Ovary (tissue), 9 donors: ENCODE results near the gene GTPBP1. TPM values are rescaled to one million over a fixed set of nuclear protein-coding genes. Genes with fewer than 3 reads are reported as not detected.

Experiments
- DNase-seq, 5 donors: peaks; one replicate each; pipeline ENCODE4 v3.0.0-alpha.2; 2019 to 2020
- H3K27ac ChIP-seq, 2 donors: fragments of 200-600 bp; one replicate each; pipeline versions ENCODE4 v1.5.1 to v1.8.0; 2019 to 2022
- H3K27me3 ChIP-seq: fragments of 200-600 bp; one replicate; pipeline ENCODE4 v1.8.0; 2022
- H3K36me3 ChIP-seq: fragments of 200-600 bp; sonication (generic); one replicate; pipeline ENCODE4 v1.5.1; 2019
- H3K4me1 ChIP-seq: one replicate; pipeline ENCODE4 v1.8.1; 2013; ENCODE audit warnings: mild to moderate bottlenecking, moderate library complexity; ENCODE audit not compliant: insufficient read depth
- H3K4me3 ChIP-seq: fragments of 200-600 bp; sonication (generic); one replicate; pipeline ENCODE4 v1.5.1; 2017
- H3K9me3 ChIP-seq, 2 donors: fragments of 200-600 bp in 1 of 2; sonication (generic) in 1 of 2; one replicate each; pipeline versions ENCODE4 v1.5.1 to v1.8.1; 2013 to 2019; ENCODE audit warnings: mild to moderate bottlenecking in 1 of 2, moderate library complexity in 1 of 2
- EP300 ChIP-seq: sonication (generic); formaldehyde crosslinking; IDR thresholded peaks from one replicate; pipeline ENCODE4 v1.6.1; 2017; ENCODE audit warnings: antibody characterized with exemption
- POLR2A ChIP-seq: fragments of 450-650 bp; IDR thresholded peaks from one replicate; pipeline ENCODE4 v1.6.1; 2017; ENCODE audit warnings: antibody characterized with exemption, mild to moderate bottlenecking, moderate library complexity
- WGBS, 3 donors: extraction: QIAGEN DNeasy Blood & Tissue Kit in 1 of 3; methylation state at CpG; one replicate each; pipeline versions ENCODE4 v1.1.5 to v1.1.7; 2013 to 2017; 5-methylcytosine and 5-hydroxymethylcytosine counted together
- intact Hi-C, 4 donors: fragments of 100-400 bp; cut with DNase I; formaldehyde crosslinking; loops; one replicate each; pipeline versions ENCODE4 v1.11.0 to v1.15.1; 2022 to 2023
- polyA plus RNA-seq, 2 donors: library from polyadenylated mRNA; stranded (reverse); fragments of 200-250 nt in 1 of 2; fragments of 350-450 nt in 1 of 2; fragmentation: Illumina TruSeq in 1 of 2; extraction: RNeasy Lipid Tissue Mini Kit (QIAGEN cat#74804) in 1 of 2; gene quantifications; one replicate each; pipeline ENCODE4 v1.2.3, GENCODE V29; 2013 to 2014
- total RNA-seq, 7 donors: library from RNA; depleted of rRNA in 2 of 7; stranded (reverse); fragments of >200 nt in 2 of 7; fragmentation: NEBNext Ultra II Directional in 3 of 7; extraction: Animal tissue kit (Norgen Biotek cat#: 25700) in 3 of 7; gene quantifications; one replicate each; pipeline versions ENCODE4 v1.1.0 to v1.2.4, GENCODE V29; 2016 to 2023
- TF ChIP-seq, protein P1 (sequence below), 3 donors: fragments of 450-650 bp in 2 of 3; fragments of 200-600 bp in 1 of 3; IDR thresholded peaks; one replicate each; pipeline versions ENCODE4 v1.5.1 to v1.8.0; 2016 to 2022; ENCODE audit warnings: antibody characterized with exemption in 3 of 3, mild to moderate bottlenecking in 1 of 3
- donor health status: DM: no; HTN: no; CAD: no; lungs with moderate emphysema.
- donor health status: DM: no; HTN: no; CAD: no.
- donor health status: Bipolar disorder and iron deficiency.
- donor health status: DM: yes; HTN: yes; CAD: no.
- donor health status: DM: no; HTN: no; CAD: no.
- donor health status: DM: yes; HTN: yes; CAD: no.

GTPBP1 gene
- total and polyA plus RNA-seq, 9 donors: 16.9 to 71.3 (median 59.9) TPM

- Histone ChIP-seq H3K27ac (no peak overlapping the region), H3K36me3 (no peaks in the 10 kb centered on the region), H3K9me3 (no peaks in the 10 kb centered on the region), H3K4me3 (no peak overlapping the region), H3K4me1 (peaks cover 4% of the 10 kb centered on the region), H3K27me3 (no peaks in the 10 kb centered on the region)
- intact Hi-C loops: loop anchor here in 1 of 4 donors (10.0 kb wide), 1 partner anchor 224 kb away; the partner anchor contains the start of gene APOBEC3B
- DNase-seq: no peak
- WGBS, 3 donors: 64 to 68% (median 68%) methylated on average over 11 to 12 of the region's 12 CpGs
- TF ChIP-seq, protein P1, sequence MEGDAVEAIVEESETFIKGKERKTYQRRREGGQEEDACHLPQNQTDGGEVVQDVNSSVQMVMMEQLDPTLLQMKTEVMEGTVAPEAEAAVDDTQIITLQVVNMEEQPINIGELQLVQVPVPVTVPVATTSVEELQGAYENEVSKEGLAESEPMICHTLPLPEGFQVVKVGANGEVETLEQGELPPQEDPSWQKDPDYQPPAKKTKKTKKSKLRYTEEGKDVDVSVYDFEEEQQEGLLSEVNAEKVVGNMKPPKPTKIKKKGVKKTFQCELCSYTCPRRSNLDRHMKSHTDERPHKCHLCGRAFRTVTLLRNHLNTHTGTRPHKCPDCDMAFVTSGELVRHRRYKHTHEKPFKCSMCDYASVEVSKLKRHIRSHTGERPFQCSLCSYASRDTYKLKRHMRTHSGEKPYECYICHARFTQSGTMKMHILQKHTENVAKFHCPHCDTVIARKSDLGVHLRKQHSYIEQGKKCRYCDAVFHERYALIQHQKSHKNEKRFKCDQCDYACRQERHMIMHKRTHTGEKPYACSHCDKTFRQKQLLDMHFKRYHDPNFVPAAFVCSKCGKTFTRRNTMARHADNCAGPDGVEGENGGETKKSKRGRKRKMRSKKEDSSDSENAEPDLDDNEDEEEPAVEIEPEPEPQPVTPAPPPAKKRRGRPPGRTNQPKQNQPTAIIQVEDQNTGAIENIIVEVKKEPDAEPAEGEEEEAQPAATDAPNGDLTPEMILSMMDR (IDR thresholded peaks at IDR 0.05): no peak
- TF ChIP-seq POLR2A: no peak
- TF ChIP-seq EP300: no peak
These were observed 54.9 kb downstream of the GTPBP1 start for GRCh38 chr22:38760477-38761201.

GRCh38 chr22:38761202-38762162 is 55.7 kb downstream of the GTPBP1 start:
- intact Hi-C loops: loop anchor here in 1 of 4 donors (10.0 kb wide), 1 partner anchor 223 kb away; the partner anchor contains the start of gene APOBEC3B
- no peak for DNase-seq
- WGBS, 3 donors: 53 to 61% (median 56%) methylated on average over 20 of the region's 20 CpGs
- Histone ChIP-seq H3K9me3 (no peaks in the 10 kb centered on the region), H3K4me3 (no peak overlapping the region), H3K36me3 (no peaks in the 10 kb centered on the region), H3K27ac (no peak overlapping the region), H3K4me1 (peaks cover 5% of the 10 kb centered on the region), H3K27me3 (no peaks in the 10 kb centered on the region)
- TF ChIP-seq POLR2A (no peak), EP300 (no peak)
- TF ChIP-seq, protein P1 (IDR thresholded peaks at IDR 0.05): no peak

DNA sequence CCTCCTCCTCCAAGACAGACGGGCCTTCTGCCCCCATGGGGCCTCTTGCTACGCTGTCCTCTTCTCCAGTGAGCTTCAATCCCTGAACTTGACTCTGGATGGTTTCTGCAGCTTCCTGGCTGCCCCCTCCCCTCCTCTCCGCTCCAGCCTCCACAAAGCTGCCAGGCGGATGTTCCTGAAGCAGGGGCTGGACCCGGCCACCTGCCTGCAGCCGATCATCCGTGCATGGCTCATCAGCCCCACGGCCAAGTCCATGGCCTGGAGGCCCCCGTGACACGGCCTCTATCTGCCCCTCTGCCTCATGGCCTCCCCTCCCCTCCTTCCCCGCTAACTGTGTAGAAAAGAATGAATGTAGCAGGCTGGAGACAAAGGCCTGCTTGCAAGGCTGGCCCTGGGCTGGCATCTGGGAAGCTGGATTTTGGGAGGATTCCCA is 56.8 kb downstream of the GTPBP1 start:
- intact Hi-C loops: loop anchor here in 1 of 4 donors (10.0 kb wide), 1 partner anchor 222 kb away; the partner anchor contains the start of gene APOBEC3B
- no peaks in the 10 kb centered on the region for H3K36me3 ChIP-seq
- no peak for DNase-seq
- no peaks in the 10 kb centered on the region for H3K9me3 ChIP-seq
- no peaks in the 10 kb centered on the region for H3K27me3 ChIP-seq
- TF ChIP-seq, protein P1 (IDR thresholded peaks at IDR 0.05): no peak
- no peak for TF ChIP-seq POLR2A
- no peak for TF ChIP-seq EP300
- peaks cover 5% of the 10 kb centered on the region for H3K4me1 ChIP-seq
- H3K4me3 ChIP-seq: no peak overlapping the region
- no peak overlapping the region for H3K27ac ChIP-seq
- 59 to 71% (median 64%) methylated on average over 11 of the region's 11 CpGs for WGBS, 3 donors

- H3K27me3 ChIP-seq: no peaks in the 10 kb centered on the region
- no peak overlapping the region for H3K4me3 ChIP-seq
- H3K27ac ChIP-seq: no peak overlapping the region
- no peak for TF ChIP-seq POLR2A
- TF ChIP-seq, protein P1 (IDR thresholded peaks at IDR 0.05): peak in 2 of 3 donors; percentile 43 to 53
- 41 to 46% (median 44%) methylated on average over 14 of the region's 14 CpGs for WGBS, 3 donors
- no peaks in the 10 kb centered on the region for H3K36me3 ChIP-seq
- H3K4me1 ChIP-seq: peaks cover 7% of the 10 kb centered on the region
- no peaks in the 10 kb centered on the region for H3K9me3 ChIP-seq
- intact Hi-C loops: loop anchor here in 2 of 4 donors (5.0 to 10.0 kb wide), 2 partner anchors 219 to 356 kb away; partner anchors contain the start of gene APOBEC3B (in 1 of the 2)
- peak; percentile 61 to 78 (median 64) for DNase-seq
These were observed 60.5 kb downstream of the GTPBP1 start for GRCh38 chr22:38766076-38766777.
